ENCODE results near the gene ADARB2.

ADARB2 gene

DNA sequence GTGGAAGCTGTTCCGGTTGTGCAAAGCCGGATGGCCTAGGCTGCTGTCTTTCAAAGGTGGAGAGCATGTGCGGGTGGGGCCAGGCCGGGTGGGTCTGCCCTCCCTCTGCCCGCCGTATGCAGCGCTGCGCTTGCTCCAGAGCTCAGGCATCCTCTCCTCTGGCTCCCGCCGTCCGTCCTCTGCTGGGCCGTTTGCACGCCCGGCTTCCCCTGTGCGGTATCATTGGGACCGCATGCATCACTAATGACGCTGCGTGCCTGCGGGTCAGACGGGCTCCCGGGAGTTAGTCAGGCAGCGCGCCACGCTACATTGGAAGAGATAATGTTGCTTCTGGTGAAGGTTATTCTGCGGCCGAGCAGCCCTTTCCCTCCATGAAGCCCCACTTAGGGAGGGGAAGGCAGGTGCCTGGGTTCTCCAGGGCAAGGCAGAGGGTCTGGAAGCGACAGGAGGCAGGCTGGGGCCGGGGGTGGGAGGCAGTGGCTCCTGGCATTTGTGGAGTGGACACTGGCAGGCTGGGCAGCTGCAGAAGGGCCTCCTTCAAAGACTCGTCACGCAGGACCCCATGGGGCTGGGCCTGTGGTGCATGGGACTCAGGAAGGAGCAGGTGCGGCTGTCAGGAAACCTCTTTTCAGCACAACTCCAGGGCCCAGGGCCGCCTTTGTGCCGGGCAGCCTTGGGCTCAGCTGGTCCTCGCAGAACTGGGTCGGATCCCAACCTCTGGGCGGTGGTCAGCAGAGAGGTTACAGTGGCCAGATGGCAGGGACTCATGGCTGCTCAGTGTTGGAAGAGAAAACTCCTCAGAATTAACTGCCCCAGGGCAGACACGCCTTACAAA is 362.6 kb downstream of the ADARB2 start:
- H3K27ac ChIP-seq: no peak overlapping the region
- TF ChIP-seq, protein P1, sequence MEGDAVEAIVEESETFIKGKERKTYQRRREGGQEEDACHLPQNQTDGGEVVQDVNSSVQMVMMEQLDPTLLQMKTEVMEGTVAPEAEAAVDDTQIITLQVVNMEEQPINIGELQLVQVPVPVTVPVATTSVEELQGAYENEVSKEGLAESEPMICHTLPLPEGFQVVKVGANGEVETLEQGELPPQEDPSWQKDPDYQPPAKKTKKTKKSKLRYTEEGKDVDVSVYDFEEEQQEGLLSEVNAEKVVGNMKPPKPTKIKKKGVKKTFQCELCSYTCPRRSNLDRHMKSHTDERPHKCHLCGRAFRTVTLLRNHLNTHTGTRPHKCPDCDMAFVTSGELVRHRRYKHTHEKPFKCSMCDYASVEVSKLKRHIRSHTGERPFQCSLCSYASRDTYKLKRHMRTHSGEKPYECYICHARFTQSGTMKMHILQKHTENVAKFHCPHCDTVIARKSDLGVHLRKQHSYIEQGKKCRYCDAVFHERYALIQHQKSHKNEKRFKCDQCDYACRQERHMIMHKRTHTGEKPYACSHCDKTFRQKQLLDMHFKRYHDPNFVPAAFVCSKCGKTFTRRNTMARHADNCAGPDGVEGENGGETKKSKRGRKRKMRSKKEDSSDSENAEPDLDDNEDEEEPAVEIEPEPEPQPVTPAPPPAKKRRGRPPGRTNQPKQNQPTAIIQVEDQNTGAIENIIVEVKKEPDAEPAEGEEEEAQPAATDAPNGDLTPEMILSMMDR (IDR thresholded peaks at IDR 0.05): no peak
- TF ChIP-seq ZFX (IDR thresholded peaks at IDR 0.05; ENCODE audit: borderline replicate concordance): no peak

DNA sequence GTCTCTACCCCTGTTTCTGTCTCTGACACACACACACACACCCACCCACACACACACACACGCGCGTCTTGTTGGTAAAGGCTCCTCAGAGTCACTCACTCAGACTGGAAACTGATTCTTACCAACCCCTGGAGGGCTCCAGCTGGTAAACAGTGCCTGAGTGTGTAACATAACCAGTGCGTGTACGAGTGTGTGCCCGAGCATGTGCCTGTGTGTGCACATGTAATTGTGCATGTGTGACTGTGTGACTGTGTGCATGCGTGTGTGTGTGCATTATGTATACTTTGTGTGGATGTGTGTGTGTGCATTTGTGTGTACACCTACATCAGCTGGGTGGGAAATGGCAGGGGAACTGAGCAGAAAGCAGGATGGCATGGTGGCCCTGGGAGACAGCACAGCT is 364.0 kb downstream of the ADARB2 start:
- TF ChIP-seq ZFX (IDR thresholded peaks at IDR 0.05; ENCODE audit: borderline replicate concordance): no peak
- TF ChIP-seq, protein P1 (IDR thresholded peaks at IDR 0.05): no peak
- no peak overlapping the region for H3K27ac ChIP-seq

- TF ChIP-seq, protein P1 (IDR thresholded peaks at IDR 0.05): peak; percentile 2; the same call in 1 of the 2 replicates
- no peak for TF ChIP-seq ZFX (IDR thresholded peaks at IDR 0.05; ENCODE audit: borderline replicate concordance)
- no peak overlapping the region for H3K27ac ChIP-seq
These were observed 365.1 kb downstream of the ADARB2 start for GRCh38 chr10:1372212-1372611.

DNA sequence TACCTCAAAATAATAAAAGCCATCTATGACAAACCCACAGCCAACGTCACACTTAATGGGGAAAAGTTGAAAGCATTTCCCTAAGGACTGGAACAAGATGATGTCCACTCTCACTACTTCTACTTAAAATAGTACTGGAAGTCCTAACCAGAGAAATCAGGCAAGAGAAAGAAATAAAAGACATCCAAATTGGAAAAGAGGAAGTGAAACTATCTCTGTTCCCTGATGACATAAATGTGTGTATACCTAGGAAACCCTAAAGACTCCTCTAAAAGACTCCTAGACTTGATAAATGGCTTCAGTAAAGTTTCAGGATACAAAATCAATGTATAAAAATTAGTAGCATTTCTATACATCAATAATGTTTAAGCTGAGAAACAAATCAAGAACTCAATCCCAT is 367.0 kb downstream of the ADARB2 start:
- no peak overlapping the region for H3K27ac ChIP-seq
- TF ChIP-seq, protein P1 (IDR thresholded peaks at IDR 0.05): no peak
- no peak for TF ChIP-seq ZFX (IDR thresholded peaks at IDR 0.05; ENCODE audit: borderline replicate concordance)

GRCh38 chr10:1369665-1370064 is 367.7 kb downstream of the ADARB2 start:
- H3K27ac ChIP-seq: no peak overlapping the region
- TF ChIP-seq, protein P1 (IDR thresholded peaks at IDR 0.05): no peak
- no peak for TF ChIP-seq ZFX (IDR thresholded peaks at IDR 0.05; ENCODE audit: borderline replicate concordance)

- no peak for TF ChIP-seq ZFX (IDR thresholded peaks at IDR 0.05; ENCODE audit: borderline replicate concordance)
- TF ChIP-seq, protein P1 (IDR thresholded peaks at IDR 0.05): peak; percentile 41
- H3K27ac ChIP-seq: no peak overlapping the region
These were observed 368.1 kb downstream of the ADARB2 start for GRCh38 chr10:1369197-1369596.

- TF ChIP-seq ZFX (IDR thresholded peaks at IDR 0.05; ENCODE audit: borderline replicate concordance): no peak
- TF ChIP-seq, protein P1 (IDR thresholded peaks at IDR 0.05): peak; percentile 74
These were observed 368.5 kb downstream of the ADARB2 start for GRCh38 chr10:1368842-1369171.

More at GRCh38 chr10:1368842-1369171, 368.5 kb downstream of the ADARB2 start:
- no peak overlapping the region for H3K27ac ChIP-seq
